Loucy (cell line): ENCODE data around the gene FAXDC2.

ENCODE experiments used
- CTCF ChIP-seq: fragments of 200-600 bp; sonication (generic); conservative IDR thresholded peaks from 2 replicates; pipeline ENCODE4 v1.5.1; 2014; ENCODE audit warnings: mild to moderate bottlenecking, antibody characterized with exemption, low read length
- EZH2phosphoT487 ChIP-seq: fragments of 200-600 bp; IDR thresholded peaks from 2 replicates; pipeline ENCODE4 v1.6.1; 2018; ENCODE audit warnings: antibody characterized with exemption, mild to moderate bottlenecking, moderate library complexity, borderline replicate concordance

- TF ChIP-seq CTCF (no peak), EZH2phosphoT487 (no peak)
These were observed 71.3 kb downstream of the FAXDC2 start for GRCh38 chr5:154779105-154779504.
